ENCODE data around the gene ACOXL. TPM values are rescaled to one million over a fixed set of nuclear protein-coding genes. Genes with fewer than 3 reads are reported as not detected.

The ACOXL gene
- total and polyA plus RNA-seq, 10 of the 15 experiments (the other 5 are each of a cell fraction or from before 2014, with no cell fraction given), result 0.05 to 1.3 (median 0.71) TPM

- TF ChIP-seq ZNF207 (IDR thresholded peaks at IDR 0.05; ENCODE audit: borderline replicate concordance) (no peak), IRF4 (IDR thresholded peaks at IDR 0.05; ENCODE audit: low read depth, low read length) (no peak), MYB (IDR thresholded peaks at IDR 0.05; ENCODE audit: borderline replicate concordance, low read depth, low read length) (no peak), ZZZ3 (IDR thresholded peaks at IDR 0.05; ENCODE audit: control insufficient read depth, insufficient read length, low read depth) (no peak)
Measured at GRCh38 chr2:110946902-110947301, 214.5 kb downstream of the ACOXL start (continued).

GRCh38 chr2:110948027-110948674, 215.8 kb downstream of the ACOXL start:
- ATAC-seq, result no peak
- Histone ChIP-seq H4K20me1 (ENCODE audit: control insufficient read depth, insufficient read depth) (no peaks in the 10 kb centered on the region), H2AFZ (ENCODE audit: control insufficient read depth, low read depth, low read length) (no peak overlapping the region), H3K27me3 (replicated peaks in 1 of 2; ENCODE audit: control insufficient read depth in 2 of 2, insufficient read depth in 2 of 2, low read length in 1 of 2) (no peaks in the 10 kb centered on the region; a peak in 1 of 4 replicates), H3K4me1 (ENCODE audit: control insufficient read depth, insufficient read depth, low read length) (no peaks in the 10 kb centered on the region), H3K36me3 (ENCODE audit: control insufficient read depth in 2 of 2, insufficient read depth in 2 of 2, low read length in 1 of 2) (no peaks in the 10 kb centered on the region), H3K9me3 (replicated peaks; ENCODE audit: control insufficient read depth, insufficient read depth, low read length) (no peaks in the 10 kb centered on the region; the same call in 2 of the 3 replicates), H3K4me2 (ENCODE audit: control insufficient read depth, insufficient read depth) (no peak overlapping the region), H3K4me3 (no peak overlapping the region), H3K9ac (ENCODE audit: control insufficient read depth, insufficient read depth, low read length) (no peak overlapping the region), H3K27ac (ENCODE audit: control insufficient read depth, insufficient read depth) (no peak overlapping the region), H3K79me2 (ENCODE audit: control insufficient read depth, insufficient read depth, low read length) (no peaks in the 10 kb centered on the region)
- RAD21 ChIA-PET (ENCODE audit: unreplicated experiment), result no interaction called here
- CTCF ChIA-PET, result no interaction called here
- no peak for DNase-seq (ENCODE audit: low read depth, low spot score)
- TF ChIP-seq TBL1XR1 (IDR thresholded peaks at IDR 0.05; ENCODE audit: low read depth, low read length), result no peak
- TF ChIP-seq HDAC6 (IDR thresholded peaks at IDR 0.05; ENCODE audit: unreplicated experiment), result no peak
- in situ Hi-C loops (cut with MboI) (no loop called here), intact Hi-C loops (cut with micrococcal nuclease; ENCODE audit: unreplicated experiment) (no loop called here)
- WGBS (ENCODE audit: insufficient coverage, insufficient replicate concordance, low lambda C conversion rate, missing lambda C conversion rate), result 52% methylated on average over 10 of the region's 10 CpGs
- POLR2A ChIA-PET, result no interaction called here
- no peak for FAIRE-seq
- SMC1A ChIA-PET (ENCODE audit: uncharacterized antibody, unreplicated experiment), result no interaction called here
- no TSS peak for BruUV-seq (replicated peaks)

GRCh38 chr2:110950281-110950680, 217.9 kb downstream of the ACOXL start:
- no peak overlapping the region for H3K27ac ChIP-seq (ENCODE audit: control insufficient read depth, insufficient read depth)
- in situ Hi-C loops (cut with MboI), result no loop called here
- POLR2A ChIA-PET, result no interaction called here
- no peak for FAIRE-seq
- no peak for ATAC-seq
- no peaks in the 10 kb centered on the region for H3K36me3 ChIP-seq (ENCODE audit: control insufficient read depth in 2 of 2, insufficient read depth in 2 of 2, low read length in 1 of 2)
- CTCF ChIA-PET, result no interaction called here
- no peaks in the 10 kb centered on the region for H4K20me1 ChIP-seq (ENCODE audit: control insufficient read depth, insufficient read depth)
- no peak overlapping the region for H2AFZ ChIP-seq (ENCODE audit: control insufficient read depth, low read depth, low read length)
- no peaks in the 10 kb centered on the region for H3K79me2 ChIP-seq (ENCODE audit: control insufficient read depth, insufficient read depth, low read length)
- RAD21 ChIA-PET (ENCODE audit: unreplicated experiment), result no interaction called here
- H3K27me3 ChIP-seq (replicated peaks in 1 of 2; ENCODE audit: control insufficient read depth in 2 of 2, insufficient read depth in 2 of 2, low read length in 1 of 2), result no peaks in the 10 kb centered on the region; a peak in 1 of 4 replicates
- no peak overlapping the region for H3K9ac ChIP-seq (ENCODE audit: control insufficient read depth, insufficient read depth, low read length)
- H3K9me3 ChIP-seq (replicated peaks; ENCODE audit: control insufficient read depth, insufficient read depth, low read length), result no peaks in the 10 kb centered on the region; the same call in 2 of the 3 replicates
- 63% methylated on average over 3 of the region's 3 CpGs for WGBS (ENCODE audit: insufficient coverage, insufficient replicate concordance, low lambda C conversion rate, missing lambda C conversion rate)
- intact Hi-C loops (cut with micrococcal nuclease; ENCODE audit: unreplicated experiment), result no loop called here
- BruUV-seq (replicated peaks), result no TSS peak
- SMC1A ChIA-PET (ENCODE audit: uncharacterized antibody, unreplicated experiment), result no interaction called here
- DNase-seq (ENCODE audit: low read depth, low spot score), result no peak
- H3K4me1 ChIP-seq (ENCODE audit: control insufficient read depth, insufficient read depth, low read length), result no peaks in the 10 kb centered on the region
- no peak overlapping the region for H3K4me2 ChIP-seq (ENCODE audit: control insufficient read depth, insufficient read depth)
- no peak overlapping the region for H3K4me3 ChIP-seq
- TF ChIP-seq HDAC6 (IDR thresholded peaks at IDR 0.05; ENCODE audit: unreplicated experiment) (no peak), MAX (IDR thresholded peaks at IDR 0.05; ENCODE audit: low read depth, low read length) (no peak), SMAD5 (IDR thresholded peaks at IDR 0.05; ENCODE audit: low read depth) (no peak), EP300 (IDR thresholded peaks at IDR 0.05; ENCODE audit: borderline replicate concordance in 1 of 2, control insufficient read depth in 1 of 2, low read depth in 2 of 2, low read length in 2 of 2) (no peak), PBX3 (IDR thresholded peaks at IDR 0.05; ENCODE audit: insufficient replicate concordance, low read depth, low read length) (no peak), E2F8 (IDR thresholded peaks at IDR 0.05; ENCODE audit: low read depth, partially characterized antibody) (no peak), ZNF622 (IDR thresholded peaks at IDR 0.05) (no peak)

All from GM12878 (cell line).